Suppressor macrophage treated with lipopolysaccharide for 1 hour (primary cell): Measurements from ENCODE around the gene MAP7.
A peak's percentile ranks its signal among the peaks of the same experiment; 100 is the strongest.
"Not testable (repeated sequence)": the region's sequence is repeated elsewhere in the genome, so short reads cannot be mapped to it uniquely, and the experiment has no call there.

ENCODE experiments used
- DNase-seq, 3 donors: peaks; one replicate each; pipeline ENCODE4 v3.0.0-alpha.2; 2020 to 2022

MAP7 gene

GRCh38 chr6:136411453-136412354 lies 138.5 kb downstream of the MAP7 start:
- no peak for DNase-seq

DNA sequence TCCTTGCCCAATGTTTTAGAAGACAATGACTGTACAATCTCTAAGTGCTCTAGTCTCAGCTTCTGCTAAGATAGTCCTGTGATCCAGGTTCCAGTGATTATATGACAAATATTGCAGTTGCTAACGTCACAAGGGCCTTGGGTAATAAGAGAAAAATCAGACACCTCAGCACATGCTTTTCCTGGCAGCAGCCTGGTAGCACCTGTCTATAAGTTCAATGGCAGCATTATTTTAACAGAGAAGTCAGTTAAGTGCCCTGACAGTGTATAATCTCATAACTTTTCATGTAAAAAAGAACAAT lies 139.2 kb downstream of the MAP7 start:
- no peak for DNase-seq

DNA sequence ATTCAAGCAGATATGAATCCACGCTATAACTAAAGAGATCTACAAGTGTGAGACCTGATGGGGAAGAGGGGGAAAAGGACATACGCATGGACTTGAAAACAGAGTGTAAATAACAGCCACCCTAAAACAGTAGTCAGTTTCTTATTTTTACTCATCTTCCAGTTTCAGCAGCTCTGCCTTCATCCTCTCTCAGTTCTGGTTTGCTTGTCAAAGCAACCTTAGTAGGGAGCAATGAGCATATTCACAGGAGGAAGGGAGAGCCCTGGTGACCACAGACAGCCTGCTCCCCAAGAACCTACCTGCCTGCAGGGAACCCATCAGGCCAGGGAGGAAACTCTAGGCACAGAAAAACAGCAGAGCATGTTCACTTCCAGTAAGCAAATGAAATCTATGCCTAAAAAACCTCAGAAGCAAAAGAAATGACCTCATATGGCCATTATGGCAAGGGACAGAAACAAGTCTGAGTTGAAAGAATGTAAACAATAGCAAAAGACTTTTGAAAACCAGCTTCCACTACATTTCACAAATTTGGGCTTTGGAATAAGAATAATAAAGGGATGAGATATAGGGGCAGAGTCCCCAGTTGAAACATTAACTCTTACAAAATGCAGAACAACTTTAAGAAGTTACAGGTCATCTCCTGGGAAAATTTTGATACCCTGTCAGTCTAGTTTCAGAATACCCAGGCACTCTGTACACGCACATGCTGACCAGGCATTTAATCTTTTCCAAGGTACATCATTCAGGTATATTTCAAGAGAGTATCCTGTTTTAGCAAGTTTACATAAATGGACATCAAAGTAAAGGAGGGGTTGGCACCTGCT lies 139.8 kb downstream of the MAP7 start:
- DNase-seq = no peak

- DNase-seq = no peak
Measured at GRCh38 chr6:136409597-136409996, 140.6 kb downstream of the MAP7 start.

DNA sequence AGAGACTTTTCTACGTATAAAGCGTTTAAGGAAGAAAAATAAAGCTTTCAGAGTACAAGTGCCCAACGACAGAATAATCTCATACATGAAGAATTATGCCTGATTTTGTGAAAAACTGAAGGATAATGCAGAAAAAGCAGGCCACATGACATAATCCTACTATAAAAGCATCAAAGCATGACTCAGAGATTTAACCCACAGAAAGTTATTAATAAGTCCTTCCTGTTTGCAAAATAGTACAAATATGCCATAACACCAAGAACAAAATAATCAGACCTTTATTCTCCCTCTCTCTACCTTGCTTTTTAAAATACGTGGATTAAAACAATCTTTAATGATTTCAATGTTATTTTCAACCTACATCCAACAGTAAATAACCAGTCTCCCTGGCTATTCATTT lies 142.0 kb downstream of the MAP7 start:
- peak; percentile 26 to 73 (median 72) for DNase-seq

GRCh38 chr6:136405420-136406029 lies 144.7 kb downstream of the MAP7 start:
- DNase-seq = peak; percentile 74 to 77 (median 76)

- no peak for DNase-seq
Measured at GRCh38 chr6:136404627-136405419, 145.4 kb downstream of the MAP7 start.

- DNase-seq = no peak
Measured at GRCh38 chr6:136404007-136404406, 146.2 kb downstream of the MAP7 start.

DNA sequence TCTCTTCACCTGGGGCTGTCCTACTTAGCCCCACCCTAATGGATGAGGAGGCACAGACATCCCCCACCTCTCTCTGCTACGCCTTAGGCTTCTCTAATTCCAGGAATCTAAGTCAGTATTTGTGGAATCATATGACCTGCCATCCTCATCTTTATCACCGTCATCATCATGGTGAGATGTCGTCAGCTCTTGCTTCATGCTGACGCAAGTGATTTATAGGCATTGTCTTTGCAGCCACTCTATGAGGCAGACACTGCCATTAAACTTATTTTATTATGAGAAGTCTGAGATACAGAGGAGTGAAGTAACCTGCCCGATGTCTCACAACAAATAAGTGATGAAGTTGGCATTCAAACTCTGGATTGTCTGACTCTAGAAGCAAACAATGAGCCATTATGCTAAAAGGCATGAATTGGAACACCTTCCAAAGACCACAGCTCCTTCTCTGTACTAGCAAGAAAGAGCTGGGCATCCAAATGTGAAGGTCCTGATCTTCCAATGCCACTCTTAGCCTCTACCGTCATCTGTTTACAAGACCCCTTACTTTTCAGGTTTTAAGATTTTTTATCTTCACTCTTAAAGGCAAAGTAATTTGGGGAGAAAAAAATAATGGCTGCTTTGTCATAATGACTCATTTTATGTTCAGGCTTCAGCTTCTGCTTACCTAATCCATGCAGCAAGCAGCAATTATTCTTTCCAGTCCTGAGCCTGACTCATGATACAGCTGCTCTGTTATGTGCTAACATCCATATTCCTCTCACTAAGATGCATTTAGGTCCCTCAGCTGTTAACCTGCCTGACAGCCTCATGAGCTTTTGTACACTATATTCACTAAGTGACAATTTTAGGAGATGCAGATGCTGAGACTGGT lies 146.9 kb downstream of the MAP7 start:
- peak; percentile 70 to 91 (median 87) for DNase-seq

GRCh38 chr6:136401749-136402148 lies 148.5 kb downstream of the MAP7 start:
- no peak for DNase-seq

DNA sequence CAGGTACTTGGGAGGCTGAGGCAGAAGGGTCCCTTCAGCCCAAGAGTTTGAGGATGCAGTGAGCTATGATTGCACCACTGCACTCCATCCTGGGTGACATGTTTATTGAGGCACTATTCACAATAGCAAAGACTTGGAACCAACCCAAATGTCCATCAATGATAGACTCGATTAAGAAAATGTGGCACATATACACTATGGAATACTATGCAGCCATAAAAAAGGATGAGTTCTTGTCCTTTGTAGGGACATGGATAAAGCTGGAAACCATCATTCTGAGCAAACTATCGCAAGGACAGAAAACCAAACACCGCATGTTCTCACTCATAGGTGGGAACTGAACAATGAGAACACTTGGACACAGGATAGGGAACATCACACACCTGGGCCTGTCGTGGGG lies 149.0 kb downstream of the MAP7 start:
- not testable (repeated sequence) for DNase-seq

GRCh38 chr6:136398453-136398852 lies 151.8 kb downstream of the MAP7 start:
- DNase-seq = peak in 2 of 3 donors; percentile 17 to 35

DNA sequence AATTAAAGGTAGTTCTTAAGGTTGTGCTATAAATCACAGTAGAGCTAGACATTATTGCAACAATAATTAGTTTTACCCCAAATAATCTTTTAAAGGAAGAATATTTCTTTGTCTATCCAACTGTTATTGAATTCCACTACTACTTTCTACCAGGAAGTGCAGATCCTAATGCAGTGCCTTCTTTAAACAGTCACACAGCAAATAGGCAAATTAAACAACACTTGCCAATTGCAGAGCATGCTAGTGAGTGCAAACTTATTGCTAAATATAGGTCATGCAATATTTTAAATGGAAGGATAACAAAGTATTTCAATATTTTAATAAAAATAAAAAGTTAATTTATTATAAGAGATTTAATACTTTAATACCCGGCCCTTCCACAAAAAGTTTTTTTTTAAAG lies 153.3 kb downstream of the MAP7 start:
- no peak for DNase-seq

DNA sequence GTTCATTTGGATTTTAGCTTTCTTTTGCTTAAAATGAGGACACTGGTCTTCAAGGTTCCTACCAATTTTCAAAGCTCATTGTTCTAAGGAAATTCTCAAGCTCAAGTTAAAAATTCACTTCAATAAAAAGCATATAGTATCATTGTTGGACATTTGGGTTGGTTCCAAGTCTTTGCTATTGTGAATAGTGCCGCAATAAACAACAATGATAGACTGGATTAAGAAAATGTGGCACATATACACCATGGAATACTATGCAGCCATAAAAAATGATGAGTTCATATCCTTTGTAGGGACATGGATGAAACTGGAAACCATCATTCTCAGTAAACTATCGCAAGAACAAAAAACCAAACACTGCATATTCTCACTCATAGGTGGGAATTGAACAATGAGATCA lies 159.3 kb downstream of the MAP7 start:
- not testable (repeated sequence) for DNase-seq

- no peak for DNase-seq
Measured at GRCh38 chr6:136387316-136387715, 162.9 kb downstream of the MAP7 start.

DNA sequence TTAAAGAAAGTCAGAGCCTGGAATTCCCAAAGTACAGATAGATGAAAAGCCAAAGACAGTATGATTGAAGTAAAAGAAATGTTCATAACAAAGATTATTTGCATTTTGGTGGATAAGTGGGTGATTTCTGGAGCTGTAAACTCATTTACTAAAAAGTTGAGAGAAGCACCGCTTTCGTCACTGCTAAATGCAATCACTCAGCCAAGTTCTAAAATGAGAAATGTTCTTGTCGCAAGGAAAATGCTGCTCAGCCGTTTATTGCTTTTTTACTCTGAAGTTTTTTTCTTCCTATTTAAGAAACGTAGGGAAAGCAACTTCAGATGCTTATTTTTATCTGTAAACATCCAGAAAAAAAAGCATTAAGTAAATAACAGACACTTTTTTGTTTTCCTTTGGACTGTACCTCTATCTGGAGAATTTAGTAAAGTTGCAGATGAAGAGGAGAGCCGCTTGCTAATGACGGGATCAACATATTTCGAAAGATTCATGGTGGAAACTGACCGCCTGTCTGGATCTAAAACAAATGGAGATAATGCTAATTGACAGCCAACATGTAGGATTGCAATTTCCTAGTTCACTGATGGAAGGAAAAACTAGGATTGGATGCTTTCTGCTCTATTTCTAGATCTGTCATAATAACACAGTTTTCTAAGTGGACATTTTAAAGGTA lies 166.8 kb downstream of the MAP7 start:
- no peak for DNase-seq

- no peak for DNase-seq
Measured at GRCh38 chr6:136382676-136383252, 167.5 kb downstream of the MAP7 start.

DNA sequence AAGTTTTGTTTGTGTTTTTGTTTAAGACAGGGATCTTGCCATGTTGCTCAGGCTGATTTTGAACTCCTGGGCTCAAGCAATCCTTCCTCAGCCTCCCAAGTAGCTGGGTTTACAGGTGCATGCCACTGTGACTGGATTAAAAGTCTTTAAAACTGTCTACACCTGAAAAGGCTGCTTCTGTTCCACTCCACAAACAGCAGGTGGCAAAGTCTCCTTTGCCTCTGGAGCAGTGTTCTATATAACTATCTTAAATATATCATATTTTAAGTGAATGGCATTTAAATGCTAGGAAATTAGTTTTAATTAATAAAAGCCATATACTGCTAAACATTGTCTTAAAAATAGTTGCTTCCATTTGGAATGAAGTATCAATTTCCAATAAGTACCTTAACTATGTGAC lies 171.3 kb downstream of the MAP7 start:
- peak in 1 of 3 donors; percentile 11 for DNase-seq

- not testable (repeated sequence) for DNase-seq
Measured at GRCh38 chr6:136375836-136376235, 174.4 kb downstream of the MAP7 start.

DNA sequence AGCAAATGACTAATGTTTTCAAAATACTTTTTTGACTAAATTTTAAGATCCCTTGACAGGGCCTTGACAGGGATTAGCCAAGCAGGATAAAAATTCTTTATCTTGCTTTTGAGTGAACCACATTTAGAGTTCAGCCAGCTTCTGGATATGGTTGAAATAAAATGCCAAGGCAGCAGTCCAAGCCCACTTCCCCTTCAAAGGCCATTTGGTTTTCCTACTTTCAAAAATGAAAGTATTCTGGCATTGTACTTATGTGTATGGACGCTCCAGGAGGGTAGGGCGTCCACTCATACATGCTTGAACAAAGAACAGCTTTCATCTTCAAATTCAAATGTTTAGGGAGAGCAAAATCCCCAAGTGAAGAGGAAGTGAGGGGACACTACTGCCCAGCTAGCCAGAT lies 178.3 kb downstream of the MAP7 start:
- peak; percentile 13 to 25 (median 15) for DNase-seq
